ENCODE results near the gene ADARB2. TPM values are rescaled to one million over a fixed set of nuclear protein-coding genes. Genes with fewer than 3 reads are reported as not detected.

ADARB2 gene
- total RNA-seq, 2 donors from 2014 or later = 1.1 to 1.8 TPM

DNA sequence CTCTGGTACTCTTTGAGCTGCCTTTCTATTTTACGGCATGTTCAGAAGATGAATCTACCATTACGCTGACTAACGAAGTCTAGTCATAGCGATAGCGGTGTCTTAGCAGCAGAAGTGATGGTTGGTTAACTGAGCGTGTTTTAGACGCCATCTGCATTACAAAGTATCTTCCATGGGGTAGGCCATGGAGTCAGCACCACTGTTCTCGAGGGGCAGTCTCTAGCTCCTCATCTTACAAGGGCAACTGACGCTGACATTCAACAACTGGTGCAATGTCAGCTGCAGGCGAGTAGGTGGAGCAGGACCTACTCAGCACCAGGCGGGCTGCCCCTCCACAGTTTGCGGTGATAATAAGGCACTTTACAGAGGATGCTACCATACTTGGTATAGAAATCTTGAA, 88.7 kb downstream of the ADARB2 start:
- Mint-ChIP-seq H3K4me3 (no peak overlapping the region), H3K27me3 (ENCODE audit: insufficient read depth) (no peaks in the 10 kb centered on the region), H3K27ac (no peak overlapping the region), H3K9me3 (no peaks in the 10 kb centered on the region), H3K4me1 (no peaks in the 10 kb centered on the region), H3K36me3 (ENCODE audit: low read depth) (no peaks in the 10 kb centered on the region)
- Histone ChIP-seq H3K36me3 (ENCODE audit: control insufficient read depth, insufficient read depth, low read length) (no peaks in the 10 kb centered on the region), H3K27ac (ENCODE audit: low read depth, low read length) (no peak overlapping the region), H3K4me3 (ENCODE audit: low read length) (no peak overlapping the region), H3K27me3 (ENCODE audit: control insufficient read depth, insufficient read depth, low read length, poor library complexity, severe bottlenecking) (no peaks in the 10 kb centered on the region), H3K9me3 (ENCODE audit: control insufficient read depth, low read length) (no peaks in the 10 kb centered on the region), H3K4me1 (ENCODE audit: control insufficient read depth, insufficient read depth, low read length) (no peaks in the 10 kb centered on the region), H3K9ac (ENCODE audit: extremely low read depth, low read length, poor library complexity, severe bottlenecking) (no peak overlapping the region)
- WGBS, 2 experiments (ENCODE audit: insufficient coverage in 1 of 2, insufficient read length in 1 of 2) = 84 to 86% methylated on average over 12 of the region's 12 CpGs
- TF ChIP-seq, protein P1, sequence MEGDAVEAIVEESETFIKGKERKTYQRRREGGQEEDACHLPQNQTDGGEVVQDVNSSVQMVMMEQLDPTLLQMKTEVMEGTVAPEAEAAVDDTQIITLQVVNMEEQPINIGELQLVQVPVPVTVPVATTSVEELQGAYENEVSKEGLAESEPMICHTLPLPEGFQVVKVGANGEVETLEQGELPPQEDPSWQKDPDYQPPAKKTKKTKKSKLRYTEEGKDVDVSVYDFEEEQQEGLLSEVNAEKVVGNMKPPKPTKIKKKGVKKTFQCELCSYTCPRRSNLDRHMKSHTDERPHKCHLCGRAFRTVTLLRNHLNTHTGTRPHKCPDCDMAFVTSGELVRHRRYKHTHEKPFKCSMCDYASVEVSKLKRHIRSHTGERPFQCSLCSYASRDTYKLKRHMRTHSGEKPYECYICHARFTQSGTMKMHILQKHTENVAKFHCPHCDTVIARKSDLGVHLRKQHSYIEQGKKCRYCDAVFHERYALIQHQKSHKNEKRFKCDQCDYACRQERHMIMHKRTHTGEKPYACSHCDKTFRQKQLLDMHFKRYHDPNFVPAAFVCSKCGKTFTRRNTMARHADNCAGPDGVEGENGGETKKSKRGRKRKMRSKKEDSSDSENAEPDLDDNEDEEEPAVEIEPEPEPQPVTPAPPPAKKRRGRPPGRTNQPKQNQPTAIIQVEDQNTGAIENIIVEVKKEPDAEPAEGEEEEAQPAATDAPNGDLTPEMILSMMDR (conservative IDR thresholded peaks at IDR 0.05) = no peak
- peak; percentile 29 for DNase-seq

DNA sequence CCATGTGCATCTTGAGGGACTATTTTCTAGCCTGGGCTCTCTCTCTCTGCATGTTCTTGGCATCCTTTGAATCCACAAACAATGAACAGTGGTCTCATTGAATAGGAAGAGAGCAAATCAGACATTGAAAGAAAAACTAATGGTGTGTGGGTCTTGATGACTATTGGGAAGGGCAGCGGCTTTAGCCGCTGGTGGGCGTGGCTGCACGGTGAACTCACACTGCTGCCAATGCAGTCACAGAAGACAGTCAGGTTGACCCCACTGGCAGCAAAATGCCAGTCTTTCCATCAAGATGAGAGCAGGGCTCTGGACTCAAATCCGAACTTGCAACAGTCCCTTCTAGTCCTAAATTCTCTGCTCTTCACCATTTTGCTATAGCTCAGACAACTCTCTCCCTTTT, 91.0 kb downstream of the ADARB2 start:
- Histone ChIP-seq H3K27me3 (ENCODE audit: control insufficient read depth, insufficient read depth, low read length, poor library complexity, severe bottlenecking) (no peaks in the 10 kb centered on the region), H3K4me1 (ENCODE audit: control insufficient read depth, insufficient read depth, low read length) (no peaks in the 10 kb centered on the region), H3K36me3 (ENCODE audit: control insufficient read depth, insufficient read depth, low read length) (no peaks in the 10 kb centered on the region), H3K4me3 (ENCODE audit: low read length) (no peak overlapping the region), H3K27ac (ENCODE audit: low read depth, low read length) (no peak overlapping the region), H3K9ac (ENCODE audit: extremely low read depth, low read length, poor library complexity, severe bottlenecking) (no peak overlapping the region), H3K9me3 (ENCODE audit: control insufficient read depth, low read length) (no peaks in the 10 kb centered on the region)
- DNase-seq = no peak
- 90 to 100% methylated on average over 2 to 5 of the region's 5 CpGs for WGBS, 2 experiments (ENCODE audit: insufficient coverage in 1 of 2, insufficient read length in 1 of 2)
- Mint-ChIP-seq H3K4me1 (no peaks in the 10 kb centered on the region), H3K27ac (no peak overlapping the region), H3K4me3 (no peak overlapping the region), H3K36me3 (ENCODE audit: low read depth) (no peaks in the 10 kb centered on the region), H3K27me3 (ENCODE audit: insufficient read depth) (no peaks in the 10 kb centered on the region), H3K9me3 (no peaks in the 10 kb centered on the region)
- TF ChIP-seq, protein P1 (conservative IDR thresholded peaks at IDR 0.05) = no peak

DNA sequence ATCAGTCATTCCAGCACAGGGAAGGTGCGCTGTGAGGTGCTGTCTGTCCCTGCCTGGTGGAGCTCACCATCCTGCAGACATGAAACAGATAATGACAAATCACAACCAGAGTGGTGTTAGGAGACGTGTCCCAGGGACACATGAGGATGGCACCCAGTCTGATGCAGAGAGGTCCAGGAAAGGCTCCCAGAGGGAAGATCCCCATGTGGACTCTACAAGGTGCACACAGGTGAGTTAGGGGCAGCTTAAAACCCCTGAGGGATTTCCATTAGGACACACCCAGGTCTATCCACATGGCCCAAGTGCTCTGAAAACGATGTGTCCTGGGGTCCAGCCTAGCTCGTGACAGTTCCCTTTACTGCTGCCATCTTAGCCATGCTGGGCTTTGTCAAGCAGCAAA, 91.4 kb downstream of the ADARB2 start:
- no peaks in the 10 kb centered on the region for H3K36me3 Mint-ChIP-seq (ENCODE audit: low read depth)
- Histone ChIP-seq H3K27me3 (ENCODE audit: control insufficient read depth, insufficient read depth, low read length, poor library complexity, severe bottlenecking) (no peaks in the 10 kb centered on the region), H3K9ac (ENCODE audit: extremely low read depth, low read length, poor library complexity, severe bottlenecking) (no peak overlapping the region), H3K27ac (ENCODE audit: low read depth, low read length) (no peak overlapping the region), H3K4me3 (ENCODE audit: low read length) (no peak overlapping the region), H3K9me3 (ENCODE audit: control insufficient read depth, low read length) (no peaks in the 10 kb centered on the region), H3K4me1 (ENCODE audit: control insufficient read depth, insufficient read depth, low read length) (no peaks in the 10 kb centered on the region), H3K36me3 (ENCODE audit: control insufficient read depth, insufficient read depth, low read length) (no peaks in the 10 kb centered on the region)
- no peak overlapping the region for H3K4me3 Mint-ChIP-seq
- no peak overlapping the region for H3K27ac Mint-ChIP-seq
- H3K27me3 Mint-ChIP-seq (ENCODE audit: insufficient read depth) = no peaks in the 10 kb centered on the region
- 78 to 81% methylated on average over 4 of the region's 4 CpGs for WGBS, 2 experiments (ENCODE audit: insufficient coverage in 1 of 2, insufficient read length in 1 of 2)
- TF ChIP-seq, protein P1 (conservative IDR thresholded peaks at IDR 0.05) = no peak
- DNase-seq = no peak
- H3K9me3 Mint-ChIP-seq = no peaks in the 10 kb centered on the region
- no peaks in the 10 kb centered on the region for H3K4me1 Mint-ChIP-seq
